CD4-positive, alpha-beta T cell treated with Interleukin-4 for 4 hours (primary cell): ENCODE measurements around the gene REG4.
"Not testable (repeated sequence)": the region's sequence is repeated elsewhere in the genome, so short reads cannot be mapped to it uniquely, and the experiment has no call there.

Experiments used
- DNase-seq: peaks from one replicate; pipeline ENCODE4 v3.0.0-alpha.2; 2020

The REG4 gene

GRCh38 chr1:119811387-119811786 is at the start of gene REG4:
TSS of gene REG4 (minus strand) at chr1:119811460. CDS start at chr1:119808769, 2,691 bp downstream.
- DNase-seq, result no peak

- DNase-seq, result no peak
Measured at GRCh38 chr1:119859647-119860046, 48.4 kb upstream of the REG4 start.

GRCh38 chr1:119858556-119859214 is 47.4 kb upstream of the REG4 start:
- not testable (repeated sequence) for DNase-seq

GRCh38 chr1:119858126-119858525 is 46.9 kb upstream of the REG4 start:
- no peak for DNase-seq

GRCh38 chr1:119853155-119853554 is 41.9 kb upstream of the REG4 start:
- no peak for DNase-seq

- DNase-seq, result not testable (repeated sequence)
Measured at GRCh38 chr1:119844206-119844605, 32.9 kb upstream of the REG4 start.

- DNase-seq, result no peak
Measured at GRCh38 chr1:119841306-119841705, 30.0 kb upstream of the REG4 start.

GRCh38 chr1:119840745-119841144 is 29.5 kb upstream of the REG4 start:
- DNase-seq, result no peak

- no peak for DNase-seq
Measured at GRCh38 chr1:119838236-119838635, 27.0 kb upstream of the REG4 start.

- DNase-seq, result no peak
Measured at GRCh38 chr1:119834990-119835389, 23.7 kb upstream of the REG4 start.

GRCh38 chr1:119831027-119831426 is 19.8 kb upstream of the REG4 start:
- no peak for DNase-seq

GRCh38 chr1:119829625-119830024 is 18.4 kb upstream of the REG4 start:
- DNase-seq, result no peak

GRCh38 chr1:119829006-119829405 is 17.7 kb upstream of the REG4 start:
- DNase-seq, result not testable (repeated sequence)

GRCh38 chr1:119828266-119828665 is 17.0 kb upstream of the REG4 start:
- no peak for DNase-seq

- DNase-seq, result no peak
Measured at GRCh38 chr1:119827010-119827409, 15.8 kb upstream of the REG4 start.

- DNase-seq, result no peak
Measured at GRCh38 chr1:119822406-119822805, 11.1 kb upstream of the REG4 start.

- DNase-seq, result no peak
Measured at GRCh38 chr1:119818181-119818580, 6.9 kb upstream of the REG4 start.

GRCh38 chr1:119816407-119816806 is 5.1 kb upstream of the REG4 start:
- no peak for DNase-seq

- DNase-seq, result no peak
Measured at GRCh38 chr1:119815928-119816327, 4.7 kb upstream of the REG4 start.

- DNase-seq, result no peak
Measured at GRCh38 chr1:119815361-119815760, 4.1 kb upstream of the REG4 start.

- no peak for DNase-seq
Measured at GRCh38 chr1:119814288-119814687, 3.0 kb upstream of the REG4 start.

GRCh38 chr1:119811985-119812557 is 811 bp upstream of the REG4 start:
- no peak for DNase-seq

- DNase-seq, result peak; percentile 60
Measured at GRCh38 chr1:119808972-119809550, 2.2 kb downstream of the REG4 start.

- DNase-seq, result no peak
Measured at GRCh38 chr1:119808491-119808890, 2.8 kb downstream of the REG4 start.

GRCh38 chr1:119806489-119806888 is 4.8 kb downstream of the REG4 start:
- DNase-seq, result no peak
